PC-9 (cell line): ENCODE data around the gene SEPHS2.

Source experiments
- CTCF ChIP-seq: fragments of 200-600 bp; sonication (generic); conservative IDR thresholded peaks from 2 replicates; pipeline ENCODE4 v1.6.1; 2017; ENCODE audit warnings: mixed run types, antibody characterized with exemption, mild to moderate bottlenecking, moderate library complexity
- EZH2 ChIP-seq: fragments of 200-600 bp; sonication (generic); IDR thresholded peaks from 2 replicates; pipeline ENCODE4 v1.8.0; 2017; ENCODE audit warnings: antibody characterized with exemption, low read depth

GRCh38 chr16:30482366-30482765 is 36.7 kb upstream of the SEPHS2 start:
- TF ChIP-seq CTCF, result peak; percentile 55; the same call in 1 of the 2 replicates
- no peak for TF ChIP-seq EZH2
